GM21526 (cell line): Measurements from ENCODE around the gene OGDH.
"Not testable (repeated sequence)": the region's sequence is repeated elsewhere in the genome, so short reads cannot be mapped to it uniquely, and the experiment has no call there.

Experiments
- ATAC-seq: cut with Tn5 transposase; IDR thresholded peaks from one replicate; pipeline ENCODE4 v1.9.1; 2021; ENCODE audit warnings: moderate library complexity; ENCODE audit not compliant: unreplicated experiment, low FRiP score

OGDH gene

GRCh38 chr7:44576228-44576627, 30.2 kb upstream of the OGDH start:
- ATAC-seq: no peak

DNA sequence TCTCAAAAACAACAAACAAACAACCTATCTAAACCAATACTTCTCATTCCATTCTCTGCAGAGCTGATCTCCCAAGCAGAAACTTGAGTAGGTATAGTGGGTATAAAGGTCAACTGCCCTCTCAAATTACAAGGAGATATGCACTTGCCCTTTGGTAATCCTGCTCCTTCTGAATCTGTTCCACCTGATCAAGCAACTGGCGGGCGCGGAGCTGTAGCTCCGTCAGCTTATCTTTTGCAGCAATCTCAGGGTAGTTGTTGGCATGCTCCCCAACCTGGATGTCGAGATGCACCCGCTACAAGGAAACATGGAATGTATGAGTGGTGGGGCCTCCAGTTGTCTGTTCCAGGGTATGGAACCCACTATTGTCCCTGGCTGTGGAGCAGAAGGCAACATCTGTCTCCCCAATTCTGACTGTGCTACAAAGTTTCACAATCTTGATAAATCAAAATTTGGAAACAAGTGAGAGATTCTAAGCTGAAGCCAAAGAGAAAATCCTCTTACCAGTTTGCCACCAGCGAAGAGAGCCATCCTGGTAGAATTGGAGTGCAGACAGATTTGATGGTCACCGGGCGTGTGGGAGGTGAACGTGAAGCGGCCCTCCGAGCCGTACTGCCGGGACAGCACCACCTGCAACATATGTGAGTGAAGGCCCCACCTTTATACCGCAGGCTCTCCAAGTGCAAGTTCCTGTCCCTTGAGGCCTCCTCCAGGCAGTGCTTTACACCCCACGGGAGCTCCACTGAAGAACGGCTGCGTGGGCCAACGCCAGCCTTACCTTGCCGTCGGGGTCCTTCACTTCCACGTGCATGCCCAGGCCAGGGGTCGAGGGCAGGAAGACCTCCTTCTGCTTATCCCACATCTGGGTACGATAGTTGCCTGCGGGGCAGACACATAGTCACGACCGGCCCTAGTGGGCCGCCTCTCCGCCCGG, 25.2 kb upstream of the OGDH start:
- peak; percentile 31 for ATAC-seq

DNA sequence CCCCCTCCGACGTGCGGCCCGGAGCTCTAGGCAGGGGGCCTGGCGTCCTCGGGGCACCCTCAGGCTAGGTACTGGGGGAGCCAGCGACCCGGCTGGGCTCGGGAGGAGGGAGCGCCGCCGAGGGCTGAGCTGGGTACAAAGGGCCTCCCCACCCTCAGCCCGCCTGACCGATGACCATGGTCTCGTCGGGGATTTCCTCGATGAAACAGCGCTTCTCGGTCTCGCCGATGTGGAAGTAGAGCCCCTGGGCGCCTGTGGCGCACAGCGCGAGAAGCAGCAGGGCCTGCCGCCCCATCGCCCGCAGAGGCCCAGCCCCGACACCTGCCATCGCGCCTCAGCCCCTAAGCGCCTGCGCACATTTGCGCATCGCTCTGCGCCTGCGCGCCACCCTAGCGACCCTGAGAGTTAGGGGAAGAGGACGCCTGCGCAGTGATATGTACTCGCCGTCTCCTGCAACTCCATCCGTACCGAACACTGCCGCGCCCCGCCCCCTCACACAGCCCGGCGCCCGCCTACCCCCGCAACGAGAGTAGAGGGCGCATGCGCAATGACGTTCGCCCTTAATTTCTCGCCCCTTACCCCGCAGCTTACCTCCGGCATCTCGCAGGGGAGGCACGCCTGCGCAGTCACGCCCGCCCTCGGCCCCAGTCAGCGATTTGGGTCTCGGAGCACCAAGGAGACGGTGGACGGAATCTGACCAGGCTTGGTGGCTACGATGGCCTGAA, 24.4 kb upstream of the OGDH start, which contains the start of gene TMED4:
TSS of gene TMED4 (minus strand) at position 353 of the 725 bp plus-strand sequence. CDS start at position 328, 25 bp downstream.
- ATAC-seq: peak; percentile 81

DNA sequence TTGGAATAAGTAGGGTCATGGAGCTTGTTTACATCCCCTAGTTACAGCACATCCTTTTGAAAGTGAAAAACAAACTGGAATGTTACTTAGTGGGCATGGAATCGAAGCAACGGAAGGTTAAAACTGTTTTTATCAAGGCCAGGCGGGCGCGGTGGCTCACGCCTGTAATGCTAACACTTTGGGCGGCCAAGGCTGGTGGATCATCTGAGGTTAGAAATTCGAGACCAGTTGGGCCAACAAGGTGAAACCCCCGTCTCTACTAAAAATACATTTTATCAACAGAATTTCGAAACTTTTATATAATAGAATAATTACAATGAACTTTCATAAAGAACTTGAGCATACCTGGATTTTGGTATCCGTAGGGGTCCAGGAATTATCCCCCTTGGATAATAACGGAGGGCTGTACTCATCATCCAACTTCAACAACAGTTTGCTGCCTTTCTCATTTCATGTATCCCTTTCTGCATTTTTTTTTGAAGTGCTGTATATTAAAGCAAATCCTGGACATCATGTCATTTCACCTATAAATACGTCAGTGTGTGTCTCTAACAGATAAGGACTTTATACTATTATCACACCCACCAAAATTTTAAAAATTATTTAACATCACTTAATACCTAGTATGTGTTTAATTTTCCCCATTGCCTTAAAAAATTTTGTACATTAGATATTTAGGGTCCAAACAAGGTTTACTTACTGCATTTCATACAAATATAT, 23.1 kb upstream of the OGDH start:
- ATAC-seq: no peak

DNA sequence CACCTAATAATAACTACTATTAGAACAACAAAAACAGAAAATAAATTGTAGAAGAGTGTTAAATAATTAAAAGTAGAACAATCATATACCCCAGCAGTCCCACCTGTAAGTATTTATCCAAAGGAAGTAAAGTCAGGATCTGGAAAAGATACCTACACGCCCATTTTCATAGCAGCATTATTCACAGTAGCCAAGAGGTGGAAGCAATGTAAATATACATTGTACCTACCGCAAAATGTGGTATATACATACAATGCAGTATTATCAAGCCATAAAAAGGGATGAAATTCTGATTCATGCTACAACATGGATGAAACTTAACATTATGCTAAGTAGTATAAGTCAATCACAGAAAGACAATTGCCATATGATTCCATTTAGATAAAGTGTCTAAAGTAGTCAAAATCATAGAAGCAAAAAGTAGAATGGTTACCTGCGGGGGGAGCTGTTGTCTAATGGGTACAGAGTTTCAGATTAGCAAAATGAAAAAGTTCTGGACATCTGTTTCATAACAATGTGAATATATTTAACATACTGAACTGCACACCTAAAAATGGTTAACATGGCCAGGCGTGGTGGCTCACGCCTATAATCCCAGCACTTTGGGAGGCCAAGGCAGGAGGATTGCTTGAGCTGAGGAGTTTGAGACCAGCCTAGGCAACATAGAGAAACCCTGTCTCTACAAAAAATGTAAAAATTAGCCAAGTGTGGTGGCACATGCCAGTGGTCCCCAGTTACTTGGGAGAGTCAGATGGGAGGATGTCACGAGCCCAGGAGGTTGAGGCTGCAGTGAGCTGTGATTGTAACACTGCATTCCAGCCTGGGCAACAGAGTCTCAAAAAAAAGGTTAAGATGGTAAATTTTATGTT, 18.4 kb upstream of the OGDH start:
- no peak for ATAC-seq

DNA sequence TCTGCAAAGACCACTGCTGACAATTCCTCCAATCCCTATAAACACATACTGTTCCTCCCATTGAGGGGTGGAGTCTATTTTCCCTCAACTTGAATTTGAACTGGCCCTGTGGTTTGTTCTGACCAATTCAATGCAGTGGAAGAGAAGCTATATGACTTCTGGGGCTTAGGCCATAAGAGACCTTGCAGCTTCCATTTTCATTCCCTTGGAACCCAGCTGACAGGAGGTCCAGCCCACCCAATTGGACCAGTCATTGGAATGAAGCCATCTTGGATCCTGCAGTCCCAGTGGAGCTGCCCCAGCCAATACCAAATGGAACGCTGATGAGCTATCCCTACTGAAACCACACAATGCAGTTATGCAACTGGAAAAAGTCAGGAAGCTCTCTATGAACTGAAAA, 15.5 kb upstream of the OGDH start:
- no peak for ATAC-seq

DNA sequence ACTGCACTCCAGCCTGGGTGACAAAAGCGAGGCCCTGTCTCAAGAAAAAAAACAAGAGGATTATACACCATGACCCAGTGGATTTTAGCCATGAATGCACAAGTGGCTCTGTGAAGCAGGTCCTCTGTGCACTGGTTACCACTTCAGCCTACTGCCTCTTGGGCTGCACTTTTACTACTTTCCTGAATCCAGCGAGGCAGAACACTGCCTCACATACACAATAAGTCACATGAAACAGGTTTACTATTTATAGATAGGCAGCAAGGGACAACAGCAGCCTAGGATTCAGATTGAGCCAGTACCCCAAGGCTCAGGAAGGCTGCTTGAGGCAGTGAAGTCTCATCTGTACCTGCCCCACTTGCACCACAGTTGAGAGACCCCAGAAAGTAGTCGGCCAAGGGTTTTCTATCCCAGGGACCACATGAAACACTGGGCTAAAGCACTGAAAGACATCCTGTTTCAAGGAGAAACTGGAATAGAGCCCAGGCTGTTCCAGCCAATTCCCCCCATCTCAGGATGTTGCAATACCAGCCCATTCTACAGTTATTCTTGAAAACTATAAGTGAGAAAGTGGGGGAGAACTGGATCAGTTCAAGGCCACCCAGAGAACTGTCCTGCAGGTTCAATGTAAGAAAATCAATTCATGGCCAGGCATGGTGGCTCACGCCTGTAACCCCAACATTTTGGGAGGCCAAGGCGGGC, 10.3 kb upstream of the OGDH start:
- ATAC-seq: no peak

GRCh38 chr7:44597181-44597580, 9.2 kb upstream of the OGDH start:
- ATAC-seq: not testable (repeated sequence)

DNA sequence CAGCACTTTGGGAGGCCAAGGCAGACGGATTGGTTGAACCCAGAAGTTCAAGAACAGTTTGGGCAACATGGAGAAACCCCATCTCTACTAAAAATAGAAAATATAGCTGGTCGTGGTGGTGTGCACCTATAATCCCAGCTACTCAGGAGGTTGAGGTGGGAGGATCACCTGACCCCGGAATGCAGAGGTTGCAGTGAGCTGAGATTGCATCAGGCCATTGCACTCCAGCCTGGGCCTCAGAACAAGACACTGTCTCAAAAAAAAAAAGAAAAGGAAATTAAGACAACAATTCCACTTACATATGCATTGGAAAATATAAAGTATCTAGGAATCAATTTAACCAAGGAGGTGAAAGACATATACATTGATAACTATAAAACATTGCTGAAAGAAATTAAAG, 7.2 kb upstream of the OGDH start:
- no peak for ATAC-seq

- no peak for ATAC-seq
These were observed 3.9 kb upstream of the OGDH start for GRCh38 chr7:44602576-44602910.

DNA sequence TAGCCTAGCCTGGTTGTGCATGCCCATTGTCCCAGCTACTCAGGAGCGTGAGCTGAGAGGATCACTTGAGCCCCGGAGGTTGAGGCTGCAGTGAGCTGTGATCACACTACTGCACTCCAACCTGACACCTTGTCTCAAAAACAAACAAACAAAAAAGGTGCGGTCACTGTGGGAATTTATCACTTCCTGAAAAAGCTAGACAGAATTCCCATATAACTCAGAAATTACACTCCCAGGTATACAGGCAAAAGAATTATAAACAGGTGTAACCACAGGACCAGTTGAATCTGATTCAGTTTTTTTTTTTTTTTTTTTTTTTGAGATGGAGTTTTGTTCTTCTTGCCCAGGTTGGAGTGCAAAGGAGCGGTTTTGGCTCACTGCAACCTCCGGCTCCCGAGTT, 3.2 kb upstream of the OGDH start:
- ATAC-seq: no peak

- ATAC-seq: no peak
These were observed 1.5 kb upstream of the OGDH start for GRCh38 chr7:44604941-44605340.

DNA sequence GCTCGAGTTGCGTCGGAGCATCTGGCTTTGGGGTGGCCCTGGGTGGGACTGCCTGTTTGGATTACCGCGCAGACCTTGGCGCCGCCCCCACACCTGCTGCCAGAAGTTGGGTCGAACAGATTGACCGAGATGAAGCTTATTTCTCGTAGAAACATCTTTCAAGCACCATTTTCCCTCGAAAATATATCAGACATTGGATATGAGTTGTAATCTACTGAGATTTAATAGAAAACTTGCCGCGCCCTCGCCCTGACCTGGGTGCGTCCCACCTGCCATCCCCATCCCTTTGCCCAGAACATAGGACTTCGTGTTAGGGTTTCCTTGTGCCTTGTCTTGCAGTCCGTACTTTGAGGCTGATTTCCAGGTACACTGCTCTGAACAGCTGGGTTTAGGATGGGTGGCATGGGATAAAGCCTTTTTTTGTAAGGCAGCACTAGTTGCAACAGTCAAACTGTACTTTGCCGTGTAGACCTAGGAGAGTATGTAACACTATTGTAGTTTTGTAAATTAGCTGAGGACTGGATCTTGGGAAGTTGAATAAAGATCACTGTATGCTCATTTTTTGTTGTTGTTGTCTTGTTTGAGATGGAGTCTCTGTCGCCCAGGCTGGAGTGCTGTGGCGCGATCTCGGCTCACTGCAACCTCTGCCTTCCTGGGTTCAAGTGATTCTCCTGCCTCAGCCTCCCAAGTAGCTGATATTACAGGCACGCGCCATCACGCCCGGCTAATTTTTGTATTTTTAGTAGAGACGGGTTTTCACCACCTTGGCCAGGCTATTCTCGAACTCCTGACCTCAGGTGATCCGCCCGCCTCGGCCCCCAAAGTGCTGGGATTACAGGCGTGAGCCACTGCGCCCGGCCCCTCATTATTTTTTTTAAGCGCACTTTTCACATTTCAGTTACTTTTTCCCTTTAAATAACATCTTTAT, 978 bp downstream of the OGDH start:
- no peak for ATAC-seq

DNA sequence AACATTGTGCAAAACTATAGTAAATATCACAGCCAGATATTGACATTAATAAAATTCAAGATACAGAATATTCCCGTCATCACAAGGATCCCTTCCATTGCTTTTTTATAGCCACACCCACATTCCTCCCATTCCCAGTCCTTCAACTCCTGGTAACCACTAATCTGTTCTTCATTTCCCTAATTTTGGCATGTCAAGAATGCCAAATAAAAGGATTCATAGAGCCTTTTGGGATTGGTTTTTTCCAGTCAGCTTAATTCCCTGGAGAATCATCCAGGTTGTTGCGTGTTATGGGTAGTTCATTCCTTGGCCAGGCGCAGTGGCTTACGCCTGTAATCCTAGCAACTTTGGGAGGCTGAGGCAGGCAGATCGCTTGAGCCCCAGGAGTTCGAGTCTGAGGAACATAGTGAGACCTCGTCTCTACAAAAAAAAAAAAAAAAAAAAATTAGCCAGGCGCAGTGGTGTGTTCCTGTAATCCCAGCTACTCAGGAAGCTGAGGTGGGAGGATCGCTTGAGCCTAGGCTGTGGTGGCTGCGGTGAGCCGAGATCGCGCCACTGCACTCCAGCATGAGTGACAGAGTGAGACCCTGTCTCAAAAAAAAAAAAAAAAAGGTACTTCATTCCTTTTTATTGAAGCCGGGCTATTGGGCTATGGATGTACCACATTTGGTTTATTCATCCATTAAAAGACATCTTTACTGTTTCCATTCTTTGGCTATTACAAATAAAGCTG, 2.7 kb downstream of the OGDH start:
- ATAC-seq: no peak

- no peak for ATAC-seq
These were observed 3.4 kb downstream of the OGDH start for GRCh38 chr7:44609829-44610228.

- ATAC-seq: no peak
These were observed 8.8 kb downstream of the OGDH start for GRCh38 chr7:44615149-44615611.

- ATAC-seq: no peak
These were observed 9.4 kb downstream of the OGDH start for GRCh38 chr7:44615793-44616192.

DNA sequence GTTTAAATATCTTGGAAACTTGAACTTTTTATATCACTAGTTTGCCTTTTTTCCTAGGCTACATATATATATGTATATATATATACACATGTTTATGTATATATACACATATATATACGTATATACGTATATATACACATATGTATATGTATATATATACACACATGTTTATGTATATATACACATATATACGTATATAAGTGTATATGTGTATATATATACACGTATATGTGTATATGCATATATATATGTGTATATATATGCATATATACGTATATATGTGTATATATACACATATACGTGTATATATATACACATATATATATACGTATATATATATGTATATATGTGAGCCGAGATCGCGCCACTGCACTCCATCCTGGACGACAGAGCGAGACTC, 10.1 kb downstream of the OGDH start:
- no peak for ATAC-seq
